Activated CD8-positive, alpha-beta memory T cell treated with anti-CD3 and anti-CD28 coated beads, Interleukin-2, amount 50 U/mL, for 48 hours (primary cell): ENCODE data around the gene PLA2G2C.
"Not testable (repeated sequence)": the region's sequence is repeated elsewhere in the genome, so short reads cannot be mapped to it uniquely, and the experiment has no call there.

Experiments
- DNase-seq: peaks from one replicate; pipeline ENCODE4 v3.0.0-alpha.2; 2020

Gene PLA2G2C

GRCh38 chr1:20185834-20186782 is at the start of gene PLA2G2C, which contains the start of gene UBXN10:
TSS of gene PLA2G2C (minus strand) at chr1:20186518. CDS start at chr1:20177363, 9,155 bp downstream.
TSS of gene UBXN10 (plus strand) at chr1:20186096. CDS start at chr1:20190562, 4,466 bp downstream.
- peak; percentile 78 for DNase-seq

GRCh38 chr1:20234788-20235535 is 48.6 kb upstream of the PLA2G2C start:
- no peak for DNase-seq

GRCh38 chr1:20233866-20234265 is 47.5 kb upstream of the PLA2G2C start:
- no peak for DNase-seq

GRCh38 chr1:20233394-20233793 is 47.1 kb upstream of the PLA2G2C start:
- DNase-seq, result no peak

- not testable (repeated sequence) for DNase-seq
Measured at GRCh38 chr1:20232564-20232963, 46.2 kb upstream of the PLA2G2C start.

- DNase-seq, result no peak
Measured at GRCh38 chr1:20229171-20229570, 42.9 kb upstream of the PLA2G2C start.

GRCh38 chr1:20228314-20228825 is 42.1 kb upstream of the PLA2G2C start:
- no peak for DNase-seq

- no peak for DNase-seq
Measured at GRCh38 chr1:20227704-20228103, 41.4 kb upstream of the PLA2G2C start.

GRCh38 chr1:20224546-20224945 is 38.2 kb upstream of the PLA2G2C start:
- DNase-seq, result no peak

- DNase-seq, result no peak
Measured at GRCh38 chr1:20223551-20224419, 37.5 kb upstream of the PLA2G2C start.

- DNase-seq, result no peak
Measured at GRCh38 chr1:20223106-20223505, 36.8 kb upstream of the PLA2G2C start.

- no peak for DNase-seq
Measured at GRCh38 chr1:20220036-20220435, 33.7 kb upstream of the PLA2G2C start.

- DNase-seq, result not testable (repeated sequence)
Measured at GRCh38 chr1:20219053-20219452, 32.7 kb upstream of the PLA2G2C start.

GRCh38 chr1:20216574-20216973 is 30.3 kb upstream of the PLA2G2C start:
- no peak for DNase-seq

- no peak for DNase-seq
Measured at GRCh38 chr1:20215716-20216115, 29.4 kb upstream of the PLA2G2C start.

- DNase-seq, result peak; percentile 73
Measured at GRCh38 chr1:20212685-20213331, 26.5 kb upstream of the PLA2G2C start.

- no peak for DNase-seq
Measured at GRCh38 chr1:20212085-20212684, 25.9 kb upstream of the PLA2G2C start.

- DNase-seq, result no peak
Measured at GRCh38 chr1:20211511-20211931, 25.2 kb upstream of the PLA2G2C start.

- DNase-seq, result no peak
Measured at GRCh38 chr1:20210736-20211460, 24.6 kb upstream of the PLA2G2C start.

GRCh38 chr1:20209471-20209870 is 23.2 kb upstream of the PLA2G2C start:
- DNase-seq, result no peak

GRCh38 chr1:20207546-20207945 is 21.2 kb upstream of the PLA2G2C start:
- DNase-seq, result no peak
